Suprapubic skin (tissue), 3 donors: ENCODE results near the gene CDK18.
"Not testable (repeated sequence)": the region's sequence is repeated elsewhere in the genome, so short reads cannot be mapped to it uniquely, and the experiment has no call there.

Experiments
- EP300 ChIP-seq: sonication (generic); formaldehyde crosslinking; IDR thresholded peaks from one replicate; pipeline ENCODE4 v1.6.1; 2017; ENCODE audit warnings: antibody characterized with exemption
- POLR2A ChIP-seq, 2 donors: fragments of 450-650 bp; IDR thresholded peaks; one replicate each; pipeline ENCODE4 v1.6.1; 2017; ENCODE audit warnings: antibody characterized with exemption in 2 of 2, mild to moderate bottlenecking in 2 of 2, moderate library complexity in 2 of 2
- TF ChIP-seq, protein P1 (sequence below), 2 donors: fragments of 200-600 bp in 1 of 2; fragments of 450-650 bp in 1 of 2; sonication (generic) in 1 of 2; IDR thresholded peaks; one replicate each; pipeline ENCODE4 v1.5.1; 2016 to 2019; ENCODE audit warnings: antibody characterized with exemption in 2 of 2, mild to moderate bottlenecking in 1 of 2, moderate library complexity in 1 of 2

DNA sequence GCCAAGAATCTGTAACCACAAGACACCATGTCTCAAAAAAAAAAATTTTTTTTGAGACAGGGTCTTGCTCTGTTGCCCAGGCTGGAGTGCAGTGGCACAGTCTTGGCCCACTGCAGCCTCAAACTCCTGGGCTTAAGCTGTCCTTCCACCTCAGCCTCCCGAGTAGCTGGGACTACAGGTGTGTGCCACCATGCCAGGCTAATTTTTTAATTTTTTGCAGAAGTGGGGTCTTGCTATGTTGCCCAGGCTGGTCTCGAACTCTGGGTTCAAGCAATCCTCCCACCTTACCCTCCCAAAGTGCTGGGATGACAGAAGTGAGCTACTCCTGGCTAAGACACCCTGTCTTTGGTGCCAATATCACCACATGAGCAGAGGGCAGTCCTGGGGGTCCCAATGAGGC, 25.5 kb upstream of the CDK18 start:
- TF ChIP-seq, protein P1, sequence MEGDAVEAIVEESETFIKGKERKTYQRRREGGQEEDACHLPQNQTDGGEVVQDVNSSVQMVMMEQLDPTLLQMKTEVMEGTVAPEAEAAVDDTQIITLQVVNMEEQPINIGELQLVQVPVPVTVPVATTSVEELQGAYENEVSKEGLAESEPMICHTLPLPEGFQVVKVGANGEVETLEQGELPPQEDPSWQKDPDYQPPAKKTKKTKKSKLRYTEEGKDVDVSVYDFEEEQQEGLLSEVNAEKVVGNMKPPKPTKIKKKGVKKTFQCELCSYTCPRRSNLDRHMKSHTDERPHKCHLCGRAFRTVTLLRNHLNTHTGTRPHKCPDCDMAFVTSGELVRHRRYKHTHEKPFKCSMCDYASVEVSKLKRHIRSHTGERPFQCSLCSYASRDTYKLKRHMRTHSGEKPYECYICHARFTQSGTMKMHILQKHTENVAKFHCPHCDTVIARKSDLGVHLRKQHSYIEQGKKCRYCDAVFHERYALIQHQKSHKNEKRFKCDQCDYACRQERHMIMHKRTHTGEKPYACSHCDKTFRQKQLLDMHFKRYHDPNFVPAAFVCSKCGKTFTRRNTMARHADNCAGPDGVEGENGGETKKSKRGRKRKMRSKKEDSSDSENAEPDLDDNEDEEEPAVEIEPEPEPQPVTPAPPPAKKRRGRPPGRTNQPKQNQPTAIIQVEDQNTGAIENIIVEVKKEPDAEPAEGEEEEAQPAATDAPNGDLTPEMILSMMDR (IDR thresholded peaks at IDR 0.05): not testable (repeated sequence)
- not testable (repeated sequence) for TF ChIP-seq POLR2A (IDR thresholded peaks at IDR 0.05); EP300
